Caco-2 (cell line): ENCODE data around the gene HIBCH. TPM values are rescaled to one million over a fixed set of nuclear protein-coding genes. Genes with fewer than 3 reads are reported as not detected.

Experiments
- BruUV-seq: library from RNA; stranded (reverse); fragments of 400-500 nt; replicated peaks from 2 replicates; lab custom pipeline; 2021; lab: Mats Ljungman, UMichigan
- CTCF ChIA-PET: fragments of 300-600 bp; sonication (Branson Sonifier 250); formaldehyde crosslinking; loops from one replicate; lab custom pipeline; 2022; ENCODE audit warnings: antibody characterized with exemption; lab: Charles Lee
- POLR2A ChIA-PET: fragments of 300-600 bp; sonication (Branson Sonifier 250); formaldehyde crosslinking; loops from one replicate; lab custom pipeline; 2022; ENCODE audit warnings: antibody characterized with exemption; lab: Charles Lee
- DNase-seq, 2 experiments: peaks; one replicate each; pipeline versions ENCODE4 v3.0.0 to v3.0.0-alpha.2; 2020 to 2022
- H3K27me3 ChIP-seq: replicated peaks from 2 replicates; pipeline ENCODE4 v1.6.0; 2011; ENCODE audit warnings: low read length; ENCODE audit not compliant: control insufficient read depth, insufficient read depth
- H3K36me3 ChIP-seq: 2 replicates; pipeline ENCODE4 v1.5.1; 2011; ENCODE audit warnings: low read length; ENCODE audit not compliant: control insufficient read depth, insufficient read depth
- H3K4me1 ChIP-seq: fragments of 250-450 bp; sonication (Bioruptor Pico); 2 replicates; pipeline ENCODE4 v1.5.1; 2020; ENCODE audit warnings: mild to moderate bottlenecking
- H3K4me3 ChIP-seq: 2 replicates; pipeline ENCODE4 v1.5.1; 2011; ENCODE audit warnings: low read depth, mild to moderate bottlenecking, control low read depth, low read length
- H3K9me3 ChIP-seq: fragments of 250-450 bp; sonication (Bioruptor Pico); 2 replicates; pipeline ENCODE4 v1.5.1; 2020; ENCODE audit warnings: mild to moderate bottlenecking, moderate library complexity
- H3K27ac Mint-ChIP-seq: one replicate; pipeline ENCODE4 v1.8.0; 2022; ENCODE audit warnings: mixed read lengths; ENCODE audit not compliant: unreplicated experiment
- H3K27me3 Mint-ChIP-seq: one replicate; pipeline ENCODE4 v1.8.0; 2022; ENCODE audit warnings: mixed read lengths; ENCODE audit not compliant: insufficient read depth, unreplicated experiment
- H3K36me3 Mint-ChIP-seq: one replicate; pipeline ENCODE4 v1.8.0; 2022; ENCODE audit warnings: mild to moderate bottlenecking, mixed read lengths; ENCODE audit not compliant: insufficient read depth, unreplicated experiment
- H3K4me1 Mint-ChIP-seq: one replicate; pipeline ENCODE4 v1.8.0; 2022; ENCODE audit warnings: low read depth, mixed read lengths; ENCODE audit not compliant: unreplicated experiment
- H3K4me3 Mint-ChIP-seq: one replicate; pipeline ENCODE4 v1.8.0; 2022; ENCODE audit warnings: mild to moderate bottlenecking, moderate library complexity, mixed read lengths; ENCODE audit not compliant: unreplicated experiment
- H3K9me3 Mint-ChIP-seq: one replicate; pipeline ENCODE4 v1.8.0; 2022; ENCODE audit warnings: mixed read lengths; ENCODE audit not compliant: unreplicated experiment
- intact Hi-C: fragments of 100-400 bp; cut with micrococcal nuclease; formaldehyde crosslinking; loops from one replicate; pipeline ENCODE4 v1.10.0; 2022; ENCODE audit not compliant: unreplicated experiment
- total RNA-seq: library from RNA; stranded (reverse); gene quantifications from 2 replicates; pipeline ENCODE4 v1.2.3, GENCODE V29; 2022
- TF ChIP-seq, protein P1 (sequence below), 2 experiments: fragments of 200-600 bp in 1 of 2; IDR thresholded peaks; 1 replicate in 1 of 2; 2 replicates in 1 of 2; pipeline versions ENCODE4 v1.5.1 to v1.8.0; 2011 to 2022; ENCODE audit warnings: antibody characterized with exemption in 1 of 2, control low read depth in 1 of 2, inconsistent platforms in 1 of 2, low read depth in 1 of 2, low read length in 1 of 2, mild to moderate bottlenecking in 1 of 2, moderate library complexity in 1 of 2; ENCODE audit not compliant: insufficient read depth in 1 of 2, severe bottlenecking in 1 of 2, unreplicated experiment in 1 of 2

Gene HIBCH
- total RNA-seq, 1 experiment from 2014 or later, result 34.4 TPM

DNA sequence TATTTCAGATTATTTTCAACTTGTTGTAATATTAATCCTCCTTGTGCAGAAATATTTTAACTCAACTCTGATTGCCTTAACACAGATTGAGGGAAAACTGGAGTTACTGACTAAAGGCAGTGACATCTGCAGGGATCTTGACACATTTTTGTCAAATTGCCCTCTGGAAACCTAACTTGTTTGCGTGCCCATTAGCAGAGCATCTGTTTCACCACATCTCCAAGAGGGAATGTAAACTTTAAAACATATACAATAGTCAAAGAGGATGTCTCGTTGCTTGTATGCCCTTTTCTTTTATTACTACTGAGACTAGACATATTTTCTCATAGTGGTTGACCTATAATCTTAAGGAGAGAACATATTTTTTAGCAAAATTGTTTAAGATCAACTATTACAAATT, 38.0 kb upstream of the HIBCH start:
- no peaks in the 10 kb centered on the region for H3K36me3 ChIP-seq

DNA sequence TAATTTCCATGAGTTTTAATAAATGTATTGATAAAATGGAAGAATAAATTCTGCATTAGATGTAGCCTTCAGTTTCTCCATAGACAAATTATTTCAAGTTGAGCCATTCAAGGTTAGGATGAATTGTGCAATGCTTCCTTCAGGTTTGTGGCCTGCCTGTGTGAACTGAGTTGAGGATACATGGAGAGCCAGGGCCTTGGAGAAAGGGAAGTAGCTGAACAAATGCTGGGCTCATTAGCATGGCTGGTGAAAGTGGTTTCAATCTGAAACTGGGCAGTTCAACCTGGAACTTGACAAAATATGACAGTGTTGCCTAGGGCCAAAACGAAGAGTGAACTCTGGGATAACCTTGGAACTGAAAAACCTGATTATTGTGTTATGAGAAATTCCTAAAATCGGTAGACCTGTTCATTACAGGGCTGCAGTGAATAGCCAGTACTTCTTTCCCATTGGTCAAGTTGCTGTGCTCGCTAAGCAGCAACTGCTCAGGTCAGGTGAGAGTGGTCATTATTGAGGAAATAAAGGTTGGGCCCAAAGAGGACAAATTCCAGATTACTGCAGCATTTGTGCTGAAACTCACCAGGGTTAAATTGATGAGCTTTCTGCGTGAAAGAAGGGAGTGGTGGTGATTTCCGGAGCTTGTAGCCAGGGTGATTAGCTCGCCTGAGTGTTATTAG, 36.5 kb upstream of the HIBCH start:
- ChIA-PET CTCF (no interaction called here), POLR2A (no interaction called here)
- Mint-ChIP-seq H3K4me1 (peaks cover 27% of the 10 kb centered on the region), H3K27me3 (no peaks in the 10 kb centered on the region), H3K36me3 (no peaks in the 10 kb centered on the region), H3K27ac (no peak overlapping the region), H3K9me3 (no peaks in the 10 kb centered on the region), H3K4me3 (no peak overlapping the region)
- no peaks in the 10 kb centered on the region for H3K36me3 ChIP-seq
- intact Hi-C loops, result no loop called here
- H3K4me3 ChIP-seq, result no peak overlapping the region
- H3K4me1 ChIP-seq, result peaks cover 15% of the 10 kb centered on the region
- no TSS peak for BruUV-seq
- no peak for DNase-seq
- TF ChIP-seq, protein P1, sequence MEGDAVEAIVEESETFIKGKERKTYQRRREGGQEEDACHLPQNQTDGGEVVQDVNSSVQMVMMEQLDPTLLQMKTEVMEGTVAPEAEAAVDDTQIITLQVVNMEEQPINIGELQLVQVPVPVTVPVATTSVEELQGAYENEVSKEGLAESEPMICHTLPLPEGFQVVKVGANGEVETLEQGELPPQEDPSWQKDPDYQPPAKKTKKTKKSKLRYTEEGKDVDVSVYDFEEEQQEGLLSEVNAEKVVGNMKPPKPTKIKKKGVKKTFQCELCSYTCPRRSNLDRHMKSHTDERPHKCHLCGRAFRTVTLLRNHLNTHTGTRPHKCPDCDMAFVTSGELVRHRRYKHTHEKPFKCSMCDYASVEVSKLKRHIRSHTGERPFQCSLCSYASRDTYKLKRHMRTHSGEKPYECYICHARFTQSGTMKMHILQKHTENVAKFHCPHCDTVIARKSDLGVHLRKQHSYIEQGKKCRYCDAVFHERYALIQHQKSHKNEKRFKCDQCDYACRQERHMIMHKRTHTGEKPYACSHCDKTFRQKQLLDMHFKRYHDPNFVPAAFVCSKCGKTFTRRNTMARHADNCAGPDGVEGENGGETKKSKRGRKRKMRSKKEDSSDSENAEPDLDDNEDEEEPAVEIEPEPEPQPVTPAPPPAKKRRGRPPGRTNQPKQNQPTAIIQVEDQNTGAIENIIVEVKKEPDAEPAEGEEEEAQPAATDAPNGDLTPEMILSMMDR (IDR thresholded peaks at IDR 0.05; ENCODE audit: insufficient read depth in 1 of 2, low read depth in 1 of 2, low read length in 1 of 2, severe bottlenecking in 1 of 2, unreplicated experiment in 1 of 2), result no peak
- no peaks in the 10 kb centered on the region for H3K9me3 ChIP-seq
- no peaks in the 10 kb centered on the region for H3K27me3 ChIP-seq

More for the DNA sequence above, 38.0 kb upstream of the HIBCH start:
- POLR2A ChIA-PET, result no interaction called here
- H3K27me3 ChIP-seq, result no peaks in the 10 kb centered on the region
- no peak for DNase-seq
- no peak overlapping the region for H3K4me3 ChIP-seq
- peaks cover 15% of the 10 kb centered on the region for H3K4me1 Mint-ChIP-seq
- H3K36me3 Mint-ChIP-seq, result no peaks in the 10 kb centered on the region
- H3K9me3 ChIP-seq, result no peaks in the 10 kb centered on the region
- no peak overlapping the region for H3K4me3 Mint-ChIP-seq
- intact Hi-C loops, result no loop called here
- CTCF ChIA-PET, result no interaction called here
- peaks cover 15% of the 10 kb centered on the region for H3K4me1 ChIP-seq
- H3K27ac Mint-ChIP-seq, result no peak overlapping the region
- H3K9me3 Mint-ChIP-seq, result no peaks in the 10 kb centered on the region
- BruUV-seq, result no TSS peak
- H3K27me3 Mint-ChIP-seq, result no peaks in the 10 kb centered on the region
- TF ChIP-seq, protein P1 (IDR thresholded peaks at IDR 0.05; ENCODE audit: insufficient read depth in 1 of 2, low read depth in 1 of 2, low read length in 1 of 2, severe bottlenecking in 1 of 2, unreplicated experiment in 1 of 2), result no peak

DNA sequence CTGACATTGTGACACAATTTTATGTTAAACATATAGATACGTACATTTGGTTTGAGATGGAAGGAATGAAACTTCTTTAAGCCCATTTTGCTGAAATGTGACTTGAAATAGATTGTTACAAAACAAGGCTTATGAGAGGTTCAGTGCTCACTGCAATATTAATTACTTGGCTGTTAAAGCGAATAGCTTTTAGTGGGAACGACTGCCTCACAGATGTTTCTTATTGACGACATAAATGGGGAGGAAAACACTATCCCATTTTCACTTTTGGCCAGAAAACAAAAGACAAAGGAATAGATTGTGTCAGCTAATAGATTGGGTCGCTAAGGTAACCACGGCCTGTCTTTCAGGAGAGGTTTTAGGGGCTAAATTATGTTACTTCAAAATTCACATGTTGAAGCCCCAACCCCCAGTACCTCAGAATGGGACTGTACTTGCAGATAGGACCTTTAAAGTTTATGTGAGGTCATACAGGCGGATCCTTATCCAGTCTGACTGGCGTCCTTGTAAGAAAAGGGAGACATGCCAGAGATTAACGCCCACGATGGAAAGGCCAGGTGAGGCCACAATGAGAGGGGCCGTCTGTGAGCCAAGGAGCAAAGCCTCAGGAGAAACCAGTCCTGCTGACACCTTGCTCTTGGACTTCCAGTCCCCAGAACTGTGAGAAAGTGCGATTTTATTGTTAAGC, 34.5 kb upstream of the HIBCH start:
- no peaks in the 10 kb centered on the region for H3K27me3 Mint-ChIP-seq
- no TSS peak for BruUV-seq
- intact Hi-C loops, result no loop called here
- peaks cover 27% of the 10 kb centered on the region for H3K4me1 Mint-ChIP-seq
- POLR2A ChIA-PET, result no interaction called here
- TF ChIP-seq, protein P1 (IDR thresholded peaks at IDR 0.05; ENCODE audit: insufficient read depth in 1 of 2, low read depth in 1 of 2, low read length in 1 of 2, severe bottlenecking in 1 of 2, unreplicated experiment in 1 of 2), result no peak
- no peak overlapping the region for H3K27ac Mint-ChIP-seq
- H3K36me3 Mint-ChIP-seq, result no peaks in the 10 kb centered on the region
- H3K9me3 ChIP-seq, result no peaks in the 10 kb centered on the region
- CTCF ChIA-PET, result interaction anchor here (1.0 kb wide), 1 partner anchor 10 kb away, joined by 3 read pairs; no protein-coding TSS in a partner anchor
- no peaks in the 10 kb centered on the region for H3K27me3 ChIP-seq
- H3K9me3 Mint-ChIP-seq, result no peaks in the 10 kb centered on the region
- DNase-seq, result no peak
- H3K36me3 ChIP-seq, result no peaks in the 10 kb centered on the region
- H3K4me3 ChIP-seq, result no peak overlapping the region
- H3K4me1 ChIP-seq, result peaks cover 15% of the 10 kb centered on the region
- no peak overlapping the region for H3K4me3 Mint-ChIP-seq
